Measurements from ENCODE around the gene RNF17.

DNA sequence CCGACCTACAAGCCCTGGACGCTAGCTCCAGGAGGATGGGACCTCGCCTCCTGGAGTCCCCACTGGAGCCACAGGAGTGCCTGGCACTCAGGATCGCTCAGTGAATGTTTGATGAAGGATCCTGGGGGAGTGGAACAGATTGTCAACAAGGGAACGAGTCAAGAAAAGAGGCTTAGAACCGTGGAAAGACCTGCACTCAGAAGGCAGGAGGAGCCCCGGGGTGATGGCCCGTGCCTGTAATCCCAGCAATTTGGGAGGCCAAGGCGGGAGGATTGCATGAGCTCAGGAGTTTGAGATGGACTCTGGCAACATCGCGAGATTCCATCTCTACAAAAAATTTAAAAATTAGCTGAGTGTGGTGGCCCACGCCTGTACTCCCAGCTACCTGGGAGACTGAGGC, 44.8 kb upstream of the RNF17 start:
- TF ChIP-seq FOXM1 (IDR thresholded peaks at IDR 0.05; ENCODE audit: borderline replicate concordance) (no peak), FOXK2 (IDR thresholded peaks at IDR 0.05) (no peak)

Data from HEK293T (cell line).